Suppressor macrophage treated with lipopolysaccharide for 4 hours (primary cell): ENCODE data around the gene SNF8.
"Not testable (repeated sequence)": the region's sequence is repeated elsewhere in the genome, so short reads cannot be mapped to it uniquely, and the experiment has no call there.

Experiments
- DNase-seq: peaks from one replicate; pipeline ENCODE4 v3.0.0-alpha.2; 2020

Gene SNF8

GRCh38 chr17:48944515-48945260 lies at the start of gene SNF8:
Gene SNF8 (minus strand): TSS chr17:48944842. CDS start chr17:48944734, 108 bp downstream.
- peak; percentile 95 for DNase-seq

- no peak for DNase-seq
Measured at GRCh38 chr17:48993951-48994350, 49.3 kb upstream of the SNF8 start.

GRCh38 chr17:48993305-48993704 lies 48.7 kb upstream of the SNF8 start:
- no peak for DNase-seq

- DNase-seq: no peak
Measured at GRCh38 chr17:48992444-48992843, 47.8 kb upstream of the SNF8 start.

GRCh38 chr17:48990882-48991357 lies 46.3 kb upstream of the SNF8 start:
- no peak for DNase-seq

- no peak for DNase-seq
Measured at GRCh38 chr17:48989100-48989499, 44.5 kb upstream of the SNF8 start.

GRCh38 chr17:48985436-48986245 lies 41.0 kb upstream of the SNF8 start:
- DNase-seq: no peak

GRCh38 chr17:48981927-48982539 lies 37.4 kb upstream of the SNF8 start:
- no peak for DNase-seq

GRCh38 chr17:48973806-48974205 lies 29.2 kb upstream of the SNF8 start:
- no peak for DNase-seq

- no peak for DNase-seq
Measured at GRCh38 chr17:48972749-48973097, 28.1 kb upstream of the SNF8 start.

GRCh38 chr17:48970865-48971687 lies 26.4 kb upstream of the SNF8 start:
- DNase-seq: no peak

- no peak for DNase-seq
Measured at GRCh38 chr17:48970224-48970623, 25.6 kb upstream of the SNF8 start.

GRCh38 chr17:48961516-48962233 lies 17.0 kb upstream of the SNF8 start:
- DNase-seq: no peak

- DNase-seq: no peak
Measured at GRCh38 chr17:48960834-48961515, 16.3 kb upstream of the SNF8 start.

GRCh38 chr17:48954300-48954755 lies 9.7 kb upstream of the SNF8 start:
- DNase-seq: no peak

- peak; percentile 47 for DNase-seq
Measured at GRCh38 chr17:48952904-48953303, 8.3 kb upstream of the SNF8 start.

GRCh38 chr17:48951572-48951971 lies 6.9 kb upstream of the SNF8 start:
- DNase-seq: no peak

GRCh38 chr17:48945261-48945651 lies 614 bp upstream of the SNF8 start:
- DNase-seq: not testable (repeated sequence)

- DNase-seq: no peak
Measured at GRCh38 chr17:48933035-48933434, 11.6 kb downstream of the SNF8 start.

- no peak for DNase-seq
Measured at GRCh38 chr17:48930435-48930873, 14.2 kb downstream of the SNF8 start.

GRCh38 chr17:48929812-48930165 lies 14.9 kb downstream of the SNF8 start:
- DNase-seq: no peak
